ENCODE results near the gene LRRC52.

LRRC52 gene

GRCh38 chr1:165524639-165525285 lies 19.0 kb upstream of the LRRC52 start:
- H3K4me3 ChIP-seq (ENCODE audit: low read length) = no peak overlapping the region

DNA sequence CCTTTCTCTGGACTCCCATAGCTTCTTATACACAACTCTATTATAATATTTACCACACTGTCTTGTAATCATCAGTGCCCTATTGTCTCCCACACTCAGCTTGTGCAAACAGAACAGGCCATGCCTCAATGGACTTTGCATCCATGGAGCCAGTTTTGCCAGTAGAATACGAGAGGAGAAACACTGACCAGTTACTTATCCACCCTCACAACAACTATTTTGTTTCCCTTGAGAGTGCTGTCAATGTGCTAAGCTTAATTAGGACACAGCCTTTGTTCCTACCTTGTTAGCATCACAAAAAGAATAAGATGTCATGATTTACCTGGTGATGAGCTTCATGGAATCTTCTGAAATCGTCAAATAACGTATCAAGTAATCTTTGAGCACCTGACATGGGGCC lies 18.1 kb upstream of the LRRC52 start:
- H3K9me3 ChIP-seq (replicated peaks; ENCODE audit: insufficient read depth, low read length) = no peaks in the 10 kb centered on the region
- no peak overlapping the region for H3K9ac ChIP-seq (ENCODE audit: low read length)
- H3K4me3 ChIP-seq (ENCODE audit: low read length) = no peak overlapping the region
- no peak overlapping the region for H3K4me2 ChIP-seq (ENCODE audit: low read depth, low read length)
- H3K27me3 ChIP-seq (replicated peaks; ENCODE audit: insufficient read depth, low read length) = no peaks in the 10 kb centered on the region
- no peaks in the 10 kb centered on the region for H3F3A ChIP-seq (ENCODE audit: insufficient read depth, low read length)
- H3K9me2 ChIP-seq (replicated peaks; ENCODE audit: insufficient read depth, low read length) = no peaks in the 10 kb centered on the region
- H3K27ac ChIP-seq (ENCODE audit: low read length) = no peak overlapping the region
- H4K20me1 ChIP-seq (ENCODE audit: insufficient read depth, low read length) = no peaks in the 10 kb centered on the region
- no peaks in the 10 kb centered on the region for H3K4me1 ChIP-seq (ENCODE audit: low read length)
- no peak overlapping the region for H2AFZ ChIP-seq (ENCODE audit: low read length)
- DNase-seq = no peak
- TF ChIP-seq CTCF (IDR thresholded peaks at IDR 0.05; ENCODE audit: low read length) = no peak
- TF ChIP-seq EZH2 (optimal IDR thresholded peaks at IDR 0.05; ENCODE audit: low read depth, low read length) = no peak
- no peak for TF ChIP-seq EZH2phosphoT487 (IDR thresholded peaks at IDR 0.05; ENCODE audit: low read length)
- no peaks in the 10 kb centered on the region for H3K36me3 ChIP-seq (replicated peaks; ENCODE audit: insufficient read depth, low read length)
- H3K79me2 ChIP-seq (ENCODE audit: low read length) = no peaks in the 10 kb centered on the region

More at GRCh38 chr1:165524639-165525285, 19.0 kb upstream of the LRRC52 start:
- Histone ChIP-seq H3F3A (ENCODE audit: insufficient read depth, low read length) (no peaks in the 10 kb centered on the region), H3K9me2 (replicated peaks; ENCODE audit: insufficient read depth, low read length) (no peaks in the 10 kb centered on the region), H2AFZ (ENCODE audit: low read length) (no peak overlapping the region), H3K9ac (ENCODE audit: low read length) (no peak overlapping the region), H3K27ac (ENCODE audit: low read length) (no peak overlapping the region), H3K27me3 (replicated peaks; ENCODE audit: insufficient read depth, low read length) (no peaks in the 10 kb centered on the region), H4K20me1 (ENCODE audit: insufficient read depth, low read length) (no peaks in the 10 kb centered on the region), H3K4me2 (ENCODE audit: low read depth, low read length) (no peak overlapping the region), H3K9me3 (replicated peaks; ENCODE audit: insufficient read depth, low read length) (no peaks in the 10 kb centered on the region), H3K36me3 (replicated peaks; ENCODE audit: insufficient read depth, low read length) (no peaks in the 10 kb centered on the region), H3K79me2 (ENCODE audit: low read length) (no peaks in the 10 kb centered on the region), H3K4me1 (ENCODE audit: low read length) (no peaks in the 10 kb centered on the region)
- no peak for DNase-seq
- TF ChIP-seq CTCF (IDR thresholded peaks at IDR 0.05; ENCODE audit: low read length) (no peak), EZH2 (optimal IDR thresholded peaks at IDR 0.05; ENCODE audit: low read depth, low read length) (no peak), EZH2phosphoT487 (IDR thresholded peaks at IDR 0.05; ENCODE audit: low read length) (no peak)

DNA sequence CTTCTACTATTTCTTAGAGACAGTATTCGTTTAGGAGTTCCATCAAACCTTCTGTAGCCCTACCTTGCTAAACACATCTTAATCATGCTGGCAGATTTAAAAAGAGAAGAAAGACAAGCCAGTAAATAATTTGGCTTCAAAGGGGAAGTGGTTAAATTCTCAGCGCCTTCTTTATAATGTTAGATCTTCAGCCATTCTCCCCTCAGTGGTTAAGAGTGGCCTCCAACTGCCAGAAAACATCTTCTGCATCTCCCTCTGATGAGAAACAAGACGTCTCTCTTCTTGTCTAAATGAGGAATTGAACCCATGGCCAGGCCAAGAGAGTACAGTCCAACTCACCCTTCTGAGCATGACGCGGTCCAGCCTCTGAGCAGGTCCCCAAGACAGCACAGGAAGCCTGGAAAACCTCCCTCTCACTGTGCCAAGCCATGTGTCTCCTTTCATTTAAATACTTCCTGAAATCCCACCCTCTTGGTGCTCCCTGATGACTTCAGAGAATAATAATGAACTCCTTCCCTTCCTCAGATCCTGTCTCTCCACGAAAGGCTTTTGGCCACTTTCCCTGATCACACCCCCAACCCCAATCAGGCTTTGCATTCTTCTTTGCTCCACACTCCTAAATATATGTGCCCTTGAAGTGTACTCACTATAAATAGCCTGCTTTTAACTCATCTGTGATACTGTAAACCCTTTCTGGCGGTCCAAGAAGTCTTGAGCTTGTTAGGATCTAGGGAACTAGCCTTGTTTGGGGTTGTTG lies 16.4 kb upstream of the LRRC52 start:
- Histone ChIP-seq H3K9me2 (replicated peaks; ENCODE audit: insufficient read depth, low read length) (no peaks in the 10 kb centered on the region), H3K4me1 (ENCODE audit: low read length) (0 out of 2 replicates have a peak, but pooled peaks cover 5% of the 10 kb centered on the region), H3K79me2 (ENCODE audit: low read length) (no peaks in the 10 kb centered on the region), H2AFZ (ENCODE audit: low read length) (no peak overlapping the region), H3K27me3 (replicated peaks; ENCODE audit: insufficient read depth, low read length) (no peaks in the 10 kb centered on the region), H3K36me3 (replicated peaks; ENCODE audit: insufficient read depth, low read length) (no peaks in the 10 kb centered on the region), H3K9ac (ENCODE audit: low read length) (no peak overlapping the region), H3K4me2 (ENCODE audit: low read depth, low read length) (no peak overlapping the region), H4K20me1 (ENCODE audit: insufficient read depth, low read length) (no peaks in the 10 kb centered on the region), H3K27ac (ENCODE audit: low read length) (no peak overlapping the region), H3F3A (ENCODE audit: insufficient read depth, low read length) (no peaks in the 10 kb centered on the region), H3K4me3 (ENCODE audit: low read length) (no peak overlapping the region), H3K9me3 (replicated peaks; ENCODE audit: insufficient read depth, low read length) (no peaks in the 10 kb centered on the region)
- TF ChIP-seq CTCF (IDR thresholded peaks at IDR 0.05; ENCODE audit: low read length) = no peak
- TF ChIP-seq EZH2 (optimal IDR thresholded peaks at IDR 0.05; ENCODE audit: low read depth, low read length) = no peak
- no peak for TF ChIP-seq EZH2phosphoT487 (IDR thresholded peaks at IDR 0.05; ENCODE audit: low read length)
- DNase-seq = no peak
